GM21576 (cell line): Measurements from ENCODE around the gene SH2D4B.
A peak's percentile ranks its signal among the peaks of the same experiment; 100 is the strongest.

Experiments
- ATAC-seq: cut with Tn5 transposase; IDR thresholded peaks from one replicate; pipeline ENCODE4 v1.9.1; 2021; ENCODE audit warnings: mild to moderate bottlenecking, moderate library complexity; ENCODE audit not compliant: unreplicated experiment

SH2D4B gene

DNA sequence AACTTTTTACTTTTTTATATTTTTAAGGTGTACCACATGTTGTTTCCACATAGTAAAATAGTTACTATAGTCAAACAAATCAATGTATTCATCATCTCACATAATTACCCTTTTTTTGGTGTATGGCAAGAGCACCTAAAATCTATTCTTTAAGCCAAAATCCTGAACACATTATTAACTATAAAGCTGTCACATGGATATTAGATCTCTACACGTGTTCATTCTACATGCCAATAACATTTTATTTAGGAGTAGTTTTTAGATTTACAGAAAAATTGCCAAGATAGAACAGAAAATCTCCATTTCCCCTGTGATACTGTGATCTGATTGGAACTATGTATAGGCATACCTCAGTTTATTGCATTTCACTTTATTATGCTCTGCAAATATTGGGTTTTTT, 137.1 kb downstream of the SH2D4B start:
- no peak for ATAC-seq

DNA sequence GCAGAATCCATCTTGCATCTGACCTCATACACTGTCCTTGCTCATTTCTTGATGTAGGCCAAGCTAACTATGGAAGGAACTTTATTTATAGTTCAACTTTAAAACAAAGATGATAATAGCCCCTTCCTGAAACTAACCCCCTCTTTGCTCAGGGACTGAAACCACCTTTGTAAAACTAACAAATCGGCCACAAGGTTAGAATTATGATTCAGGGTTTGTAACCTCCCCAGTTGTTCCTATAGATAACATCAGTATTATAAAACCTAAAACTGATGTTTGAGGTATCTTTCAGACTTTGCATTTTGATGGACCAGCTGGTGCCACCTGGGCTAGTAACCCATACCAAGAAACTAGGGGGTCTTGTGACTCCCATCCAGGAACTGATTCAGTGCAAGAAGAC, 143.4 kb downstream of the SH2D4B start:
- no peak for ATAC-seq

DNA sequence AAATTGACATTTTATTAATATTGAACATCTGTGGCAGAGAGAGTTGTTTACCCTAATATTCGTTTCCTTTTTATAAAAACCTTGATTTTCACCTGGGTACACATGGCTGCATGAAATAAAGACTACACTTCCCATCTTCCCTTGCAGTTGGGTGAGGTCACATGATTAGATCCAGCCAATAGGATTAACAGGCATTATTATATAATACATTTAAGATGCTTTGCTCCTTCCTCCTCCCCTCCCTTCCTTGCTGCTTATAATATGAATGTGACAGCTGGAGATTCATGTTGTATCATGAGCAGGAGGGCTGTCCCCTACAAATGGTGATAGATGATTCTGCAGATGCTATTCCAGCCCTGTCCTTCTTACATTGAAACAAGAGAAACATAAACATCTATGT, 146.6 kb downstream of the SH2D4B start:
- peak; percentile 74 for ATAC-seq

- ATAC-seq = no peak
Measured at GRCh38 chr10:80685355-80685754, 147.7 kb downstream of the SH2D4B start.

- no peak for ATAC-seq
Measured at GRCh38 chr10:80686734-80687475, 149.2 kb downstream of the SH2D4B start.

GRCh38 chr10:80687476-80687789, 149.7 kb downstream of the SH2D4B start:
- ATAC-seq = no peak

GRCh38 chr10:80690434-80690833, 152.7 kb downstream of the SH2D4B start:
- ATAC-seq = no peak

- no peak for ATAC-seq
Measured at GRCh38 chr10:80691441-80691840, 153.7 kb downstream of the SH2D4B start.

DNA sequence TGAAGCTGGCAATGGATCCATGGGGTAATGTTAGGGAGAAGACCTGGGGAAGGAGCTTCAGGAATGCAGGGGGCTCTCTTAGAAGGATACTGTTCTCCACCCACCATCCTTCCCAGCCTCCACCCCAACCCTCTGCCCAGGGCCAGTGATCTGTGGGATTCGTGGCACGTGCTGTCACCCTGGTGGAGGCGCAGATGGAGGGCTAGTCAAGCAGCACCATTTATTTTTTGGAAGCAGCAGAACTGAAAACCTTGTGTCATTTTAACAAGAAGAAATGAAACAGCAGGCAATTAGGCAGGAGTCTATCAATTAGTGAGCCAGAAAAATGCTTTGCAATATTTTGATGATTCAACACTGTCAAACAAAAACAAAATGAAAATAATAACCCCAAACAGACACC, 155.9 kb downstream of the SH2D4B start:
- no peak for ATAC-seq

GRCh38 chr10:80694930-80695329, 157.2 kb downstream of the SH2D4B start:
- ATAC-seq = no peak
